ENCODE results near the gene NTRK1. TPM values are rescaled to one million over a fixed set of nuclear protein-coding genes. Genes with fewer than 3 reads are reported as not detected.

NTRK1 gene
- total and polyA plus RNA-seq, 2 donors (not counting 1 experiment from before 2014, with no cell fraction given), result not detected

DNA sequence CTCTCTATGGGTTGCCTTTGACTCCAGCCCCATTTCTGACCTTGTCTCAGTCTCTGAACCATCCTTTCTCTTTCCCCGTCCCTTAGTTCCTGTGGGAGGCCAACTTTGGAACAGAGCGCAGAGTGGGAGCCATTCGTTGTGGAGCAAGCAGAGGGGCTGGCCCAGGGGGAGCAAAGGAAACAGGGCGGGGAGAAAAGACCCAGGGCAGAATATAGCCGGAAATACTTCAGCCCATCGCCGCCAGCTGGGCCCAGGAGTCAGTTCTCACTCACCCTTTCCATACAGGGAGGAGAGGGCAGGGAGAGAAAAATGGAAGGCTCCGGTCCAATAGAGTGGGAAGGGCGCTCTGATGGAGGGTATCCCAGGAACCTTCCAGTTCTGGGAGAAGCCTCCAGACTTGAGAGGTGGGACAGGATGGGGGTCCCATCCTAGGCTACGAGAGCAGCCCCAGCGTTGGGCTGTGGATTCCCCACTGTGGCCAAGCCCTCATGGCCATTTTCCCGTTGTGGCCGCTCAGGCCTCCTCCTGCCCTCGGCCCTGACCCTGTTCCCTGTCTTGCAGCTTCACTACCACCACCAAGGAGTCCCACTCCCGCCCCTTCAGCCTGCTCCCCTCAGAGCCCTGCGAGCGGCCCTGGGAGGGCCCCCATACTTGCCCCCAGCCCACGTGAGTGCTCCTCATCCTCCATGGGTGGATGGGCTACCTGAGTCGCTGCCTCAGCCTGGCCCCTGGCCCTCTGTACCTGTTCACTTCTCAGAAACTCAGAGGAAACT is 43.7 kb downstream of the NTRK1 start:
- no peaks in the 10 kb centered on the region for H4K20me1 ChIP-seq (ENCODE audit: control insufficient read depth, insufficient read depth, low read length, poor library complexity, severe bottlenecking)
- peaks cover 0 to 21% (median 1%) of the 10 kb centered on the region in 4 experiments for H3K27me3 ChIP-seq (replicated peaks in 1 of 4; ENCODE audit: control extremely low read depth in 1 of 4, control insufficient read depth in 3 of 4, insufficient read depth in 4 of 4, low read length in 3 of 4)
- H3K27me3 Mint-ChIP-seq, result peaks cover 27% of the 10 kb centered on the region
- H2AFZ ChIP-seq (ENCODE audit: insufficient read depth, low read depth, low read length, poor library complexity, severe bottlenecking), result no peak overlapping the region
- H3K27ac ChIP-seq (ENCODE audit: low read length in 2 of 2), result no peak overlapping the region
- no peak overlapping the region for H3K27ac Mint-ChIP-seq
- peaks cover 2% of the 10 kb centered on the region for H3K4me1 Mint-ChIP-seq
- intact Hi-C loops (cut with micrococcal nuclease), result no loop called here
- CTCF ChIA-PET, result no interaction called here
- no peak overlapping the region for H3K4me3 Mint-ChIP-seq
- H3K4me3 ChIP-seq (ENCODE audit: control extremely low read depth in 1 of 5, extremely low read depth in 1 of 5, insufficient read depth in 1 of 5, low read depth in 2 of 5, low read length in 4 of 5), result no peak overlapping the region
- no peaks in the 10 kb centered on the region for H3K79me2 ChIP-seq (ENCODE audit: control insufficient read depth, insufficient read depth, low read length)
- H3K9ac ChIP-seq (ENCODE audit: low read length), result no peak overlapping the region
- no peaks in the 10 kb centered on the region for H3K9me3 Mint-ChIP-seq (ENCODE audit: insufficient read depth)
- POLR2A ChIA-PET, result interaction anchor here (0.5 kb wide), 1 partner anchor 1588 kb away, joined by 3 read pairs; no protein-coding TSS in a partner anchor
- WGBS (ENCODE audit: insufficient coverage), result 85% methylated on average over 14 of the region's 19 CpGs
- DNase-seq, result no peak
- H3K4me2 ChIP-seq (replicated peaks; ENCODE audit: low read depth, low read length, poor library complexity, severe bottlenecking), result no peak overlapping the region
- TF ChIP-seq, protein P1, sequence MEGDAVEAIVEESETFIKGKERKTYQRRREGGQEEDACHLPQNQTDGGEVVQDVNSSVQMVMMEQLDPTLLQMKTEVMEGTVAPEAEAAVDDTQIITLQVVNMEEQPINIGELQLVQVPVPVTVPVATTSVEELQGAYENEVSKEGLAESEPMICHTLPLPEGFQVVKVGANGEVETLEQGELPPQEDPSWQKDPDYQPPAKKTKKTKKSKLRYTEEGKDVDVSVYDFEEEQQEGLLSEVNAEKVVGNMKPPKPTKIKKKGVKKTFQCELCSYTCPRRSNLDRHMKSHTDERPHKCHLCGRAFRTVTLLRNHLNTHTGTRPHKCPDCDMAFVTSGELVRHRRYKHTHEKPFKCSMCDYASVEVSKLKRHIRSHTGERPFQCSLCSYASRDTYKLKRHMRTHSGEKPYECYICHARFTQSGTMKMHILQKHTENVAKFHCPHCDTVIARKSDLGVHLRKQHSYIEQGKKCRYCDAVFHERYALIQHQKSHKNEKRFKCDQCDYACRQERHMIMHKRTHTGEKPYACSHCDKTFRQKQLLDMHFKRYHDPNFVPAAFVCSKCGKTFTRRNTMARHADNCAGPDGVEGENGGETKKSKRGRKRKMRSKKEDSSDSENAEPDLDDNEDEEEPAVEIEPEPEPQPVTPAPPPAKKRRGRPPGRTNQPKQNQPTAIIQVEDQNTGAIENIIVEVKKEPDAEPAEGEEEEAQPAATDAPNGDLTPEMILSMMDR (IDR thresholded peaks at IDR 0.05), result no peak
- no peak for TF ChIP-seq EZH2 (IDR thresholded peaks at IDR 0.05; ENCODE audit: borderline replicate concordance, insufficient read depth, low read depth, low read length, poor library complexity, severe bottlenecking)
- peaks cover 0 to 8% (median 0%) of the 10 kb centered on the region in 3 donors for H3K9me3 ChIP-seq (ENCODE audit: control extremely low read depth in 1 of 3, control insufficient read depth in 2 of 3, insufficient read depth in 1 of 3, low read length in 2 of 3)
- H3K36me3 ChIP-seq (replicated peaks in 1 of 2; ENCODE audit: control extremely low read depth in 1 of 2, control insufficient read depth in 1 of 2, extremely low read depth in 1 of 2, insufficient read depth in 2 of 2, low read length in 1 of 2), result no peaks in the 10 kb centered on the region
- H3K4me1 ChIP-seq (ENCODE audit: control insufficient read depth in 2 of 2, insufficient read depth in 2 of 2, low read length in 2 of 2), result no peaks in the 10 kb centered on the region
- ATAC-seq (ENCODE audit: low read depth), result no peak

DNA sequence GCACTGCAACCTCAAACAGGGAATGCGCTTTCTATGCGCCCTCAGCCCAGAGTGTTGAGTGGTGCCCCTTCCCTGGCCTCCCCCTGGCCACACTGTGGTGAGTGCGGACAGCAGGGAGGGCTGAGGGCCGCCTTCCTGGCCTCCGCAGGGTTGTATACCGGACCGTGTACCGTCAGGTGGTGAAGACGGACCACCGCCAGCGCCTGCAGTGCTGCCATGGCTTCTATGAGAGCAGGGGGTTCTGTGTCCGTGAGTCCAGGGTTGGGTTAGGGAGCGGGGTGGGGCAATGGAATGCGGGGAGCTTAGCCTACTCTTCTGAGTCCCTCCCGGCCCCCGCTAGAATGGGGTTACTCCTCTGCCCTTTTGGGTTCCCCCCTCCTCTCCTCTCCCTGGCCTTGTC is 44.5 kb downstream of the NTRK1 start:
- TF ChIP-seq EZH2 (IDR thresholded peaks at IDR 0.05; ENCODE audit: borderline replicate concordance, insufficient read depth, low read depth, low read length, poor library complexity, severe bottlenecking), result no peak
- TF ChIP-seq, protein P1 (IDR thresholded peaks at IDR 0.05), result no peak
- peaks cover 2% of the 10 kb centered on the region for H3K4me1 Mint-ChIP-seq
- H3K4me3 Mint-ChIP-seq, result no peak overlapping the region
- no peaks in the 10 kb centered on the region for H3K9me3 Mint-ChIP-seq (ENCODE audit: insufficient read depth)
- no peak overlapping the region for H3K4me3 ChIP-seq (ENCODE audit: control extremely low read depth in 1 of 5, extremely low read depth in 1 of 5, insufficient read depth in 1 of 5, low read depth in 2 of 5, low read length in 4 of 5)
- H3K79me2 ChIP-seq (ENCODE audit: control insufficient read depth, insufficient read depth, low read length), result no peaks in the 10 kb centered on the region
- H3K27ac Mint-ChIP-seq, result no peak overlapping the region
- H3K27ac ChIP-seq (ENCODE audit: low read length in 2 of 2), result no peak overlapping the region
- peaks cover 26% of the 10 kb centered on the region for H3K27me3 Mint-ChIP-seq
- H3K36me3 ChIP-seq (replicated peaks in 1 of 2; ENCODE audit: control extremely low read depth in 1 of 2, control insufficient read depth in 1 of 2, extremely low read depth in 1 of 2, insufficient read depth in 2 of 2, low read length in 1 of 2), result no peaks in the 10 kb centered on the region
- H3K9me3 ChIP-seq (ENCODE audit: control extremely low read depth in 1 of 3, control insufficient read depth in 2 of 3, insufficient read depth in 1 of 3, low read length in 2 of 3), result peaks cover 0 to 11% (median 0%) of the 10 kb centered on the region in 3 donors
- WGBS (ENCODE audit: insufficient coverage), result 89% methylated on average over 13 of the region's 16 CpGs
- H3K9ac ChIP-seq (ENCODE audit: low read length), result no peak overlapping the region
- no peak overlapping the region for H3K4me2 ChIP-seq (replicated peaks; ENCODE audit: low read depth, low read length, poor library complexity, severe bottlenecking)
- no peaks in the 10 kb centered on the region for H3K4me1 ChIP-seq (ENCODE audit: control insufficient read depth in 2 of 2, insufficient read depth in 2 of 2, low read length in 2 of 2)
- DNase-seq (no peak), ATAC-seq (ENCODE audit: low read depth) (no peak)
- H3K27me3 ChIP-seq (replicated peaks in 1 of 4; ENCODE audit: control extremely low read depth in 1 of 4, control insufficient read depth in 3 of 4, insufficient read depth in 4 of 4, low read length in 3 of 4), result peaks cover 0 to 23% (median 1%) of the 10 kb centered on the region in 4 experiments
- CTCF ChIA-PET, result no interaction called here
- intact Hi-C loops (cut with micrococcal nuclease), result no loop called here
- POLR2A ChIA-PET, result no interaction called here
- no peak overlapping the region for H2AFZ ChIP-seq (ENCODE audit: insufficient read depth, low read depth, low read length, poor library complexity, severe bottlenecking)
- H4K20me1 ChIP-seq (ENCODE audit: control insufficient read depth, insufficient read depth, low read length, poor library complexity, severe bottlenecking), result no peaks in the 10 kb centered on the region

Data from B cell (primary cell).